Neural progenitor cell (in vitro differentiated cells): ENCODE data around the gene DDIT3.

Experiments
- EZH2phosphoT487 ChIP-seq: fragments of 200-600 bp; sonication (generic); IDR thresholded peaks from 2 replicates; pipeline ENCODE4 v1.6.1; 2017; ENCODE audit warnings: antibody characterized with exemption
- TF ChIP-seq, protein P1 (sequence below): fragments of 200-600 bp; sonication (generic); IDR thresholded peaks from 2 replicates; pipeline ENCODE4 v1.5.1; 2017; ENCODE audit warnings: antibody characterized with exemption, mild to moderate bottlenecking

DNA sequence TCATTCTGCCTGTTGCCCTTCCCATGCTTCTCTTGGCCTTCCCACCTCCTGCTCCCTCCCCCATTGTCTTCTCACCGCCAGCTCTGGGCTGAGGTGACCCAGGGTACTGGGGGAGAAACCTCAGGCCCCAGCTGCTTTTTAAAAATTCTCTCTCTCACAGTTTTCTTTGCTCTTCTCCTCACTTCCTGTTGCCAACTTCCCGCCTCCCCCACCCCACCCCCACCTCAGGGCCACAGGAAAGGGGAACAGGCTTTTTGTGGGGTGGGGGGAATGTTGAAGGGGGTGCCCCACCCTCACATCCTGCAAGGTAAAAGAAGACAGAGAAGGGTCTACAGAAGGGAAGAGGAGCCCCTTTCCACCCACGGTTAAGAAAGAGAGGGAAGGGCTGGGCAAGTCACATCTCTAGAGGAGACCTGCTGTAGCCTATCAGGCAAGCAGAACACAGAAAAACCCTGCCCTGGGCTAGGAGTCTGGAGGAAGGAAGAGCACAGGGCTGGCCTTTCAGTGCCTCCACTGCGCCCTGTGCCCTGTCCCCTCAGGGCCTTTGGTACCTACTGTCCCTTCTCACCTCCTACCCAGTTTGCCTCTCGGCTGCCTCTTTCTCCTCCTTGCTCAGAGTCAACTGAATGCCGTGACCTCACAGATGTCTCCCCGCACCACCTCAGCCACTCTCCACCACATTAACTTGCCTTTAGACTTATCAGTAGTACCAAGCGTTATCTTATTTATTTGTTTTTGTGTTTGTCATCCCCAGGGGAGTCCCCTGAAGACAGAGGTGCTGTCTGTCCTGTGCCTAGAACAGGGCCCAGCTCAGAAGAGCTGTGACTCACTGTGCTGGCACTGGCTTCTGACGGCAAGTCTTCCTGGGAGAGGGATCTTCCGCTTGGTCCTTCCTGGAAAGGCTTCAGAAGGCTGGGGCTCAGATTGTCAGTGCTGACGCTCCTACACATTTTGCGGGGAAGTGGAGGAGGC lies 42.3 kb downstream of the DDIT3 start:
- TF ChIP-seq, protein P1, sequence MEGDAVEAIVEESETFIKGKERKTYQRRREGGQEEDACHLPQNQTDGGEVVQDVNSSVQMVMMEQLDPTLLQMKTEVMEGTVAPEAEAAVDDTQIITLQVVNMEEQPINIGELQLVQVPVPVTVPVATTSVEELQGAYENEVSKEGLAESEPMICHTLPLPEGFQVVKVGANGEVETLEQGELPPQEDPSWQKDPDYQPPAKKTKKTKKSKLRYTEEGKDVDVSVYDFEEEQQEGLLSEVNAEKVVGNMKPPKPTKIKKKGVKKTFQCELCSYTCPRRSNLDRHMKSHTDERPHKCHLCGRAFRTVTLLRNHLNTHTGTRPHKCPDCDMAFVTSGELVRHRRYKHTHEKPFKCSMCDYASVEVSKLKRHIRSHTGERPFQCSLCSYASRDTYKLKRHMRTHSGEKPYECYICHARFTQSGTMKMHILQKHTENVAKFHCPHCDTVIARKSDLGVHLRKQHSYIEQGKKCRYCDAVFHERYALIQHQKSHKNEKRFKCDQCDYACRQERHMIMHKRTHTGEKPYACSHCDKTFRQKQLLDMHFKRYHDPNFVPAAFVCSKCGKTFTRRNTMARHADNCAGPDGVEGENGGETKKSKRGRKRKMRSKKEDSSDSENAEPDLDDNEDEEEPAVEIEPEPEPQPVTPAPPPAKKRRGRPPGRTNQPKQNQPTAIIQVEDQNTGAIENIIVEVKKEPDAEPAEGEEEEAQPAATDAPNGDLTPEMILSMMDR, result no peak
- no peak for TF ChIP-seq EZH2phosphoT487
